HG02884 (cell line): ENCODE results near the gene UGT1A9.
A peak's percentile ranks its signal among the peaks of the same experiment; 100 is the strongest.
"Not testable (repeated sequence)": the region's sequence is repeated elsewhere in the genome, so short reads cannot be mapped to it uniquely, and the experiment has no call there.

Source experiments
- ATAC-seq: cut with Tn5 transposase; IDR thresholded peaks from one replicate; pipeline ENCODE4 v1.9.1; 2021; ENCODE audit warnings: mild to moderate bottlenecking, moderate library complexity; ENCODE audit not compliant: unreplicated experiment

Gene UGT1A9

DNA sequence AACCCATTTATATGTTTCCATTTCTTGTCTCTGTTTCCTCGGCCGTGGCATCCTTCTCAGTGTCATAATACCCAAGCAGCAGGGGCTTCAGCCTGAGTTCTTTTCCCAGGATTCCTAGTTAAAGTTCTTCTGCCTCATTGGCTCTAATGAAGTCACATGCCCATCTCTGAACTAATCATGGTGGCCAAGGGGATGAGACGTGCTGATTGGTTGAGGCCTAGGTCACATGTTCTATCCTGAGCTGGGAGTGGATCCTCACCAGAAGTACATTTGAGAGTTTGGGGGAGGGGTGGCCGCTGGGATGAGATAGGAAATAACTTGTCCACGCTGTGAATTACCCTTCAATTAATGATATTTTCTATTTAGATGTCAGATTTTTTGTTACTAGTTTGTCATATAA is 37.2 kb downstream of the UGT1A9 start:
- ATAC-seq = no peak

DNA sequence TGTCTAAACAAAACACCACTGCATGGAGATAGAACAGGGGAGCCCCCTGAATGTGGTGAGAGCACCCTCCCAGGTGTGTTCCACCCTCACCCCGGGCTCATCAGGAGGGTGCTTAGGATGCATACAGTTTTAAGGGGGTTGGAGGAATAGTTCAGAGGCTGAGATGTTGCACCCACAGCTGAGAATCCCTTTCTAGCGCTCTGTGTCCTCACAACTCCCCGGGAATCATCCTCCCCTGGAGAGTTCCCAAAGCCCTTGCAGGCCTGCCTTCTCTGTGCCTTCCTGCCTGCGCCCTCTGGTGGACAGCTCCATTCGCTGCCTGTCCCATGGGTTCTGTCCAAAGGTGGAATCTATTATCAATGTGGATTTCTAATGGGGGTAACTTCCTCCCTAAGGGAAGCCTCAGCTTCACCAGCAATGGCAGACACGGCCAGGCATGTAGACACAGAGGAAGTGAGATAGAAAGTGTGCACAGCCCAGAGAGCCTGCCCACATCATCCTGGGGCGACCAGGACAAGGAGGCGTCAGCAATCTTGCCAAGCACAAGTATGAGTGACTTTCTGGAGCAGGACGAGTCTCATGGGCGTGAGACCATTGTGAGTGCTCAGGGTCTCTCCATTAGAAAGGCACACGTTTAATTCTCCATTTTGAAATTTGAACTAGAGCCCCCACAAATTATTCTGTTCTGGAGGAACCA is 39.8 kb downstream of the UGT1A9 start:
- ATAC-seq = peak; percentile 50

DNA sequence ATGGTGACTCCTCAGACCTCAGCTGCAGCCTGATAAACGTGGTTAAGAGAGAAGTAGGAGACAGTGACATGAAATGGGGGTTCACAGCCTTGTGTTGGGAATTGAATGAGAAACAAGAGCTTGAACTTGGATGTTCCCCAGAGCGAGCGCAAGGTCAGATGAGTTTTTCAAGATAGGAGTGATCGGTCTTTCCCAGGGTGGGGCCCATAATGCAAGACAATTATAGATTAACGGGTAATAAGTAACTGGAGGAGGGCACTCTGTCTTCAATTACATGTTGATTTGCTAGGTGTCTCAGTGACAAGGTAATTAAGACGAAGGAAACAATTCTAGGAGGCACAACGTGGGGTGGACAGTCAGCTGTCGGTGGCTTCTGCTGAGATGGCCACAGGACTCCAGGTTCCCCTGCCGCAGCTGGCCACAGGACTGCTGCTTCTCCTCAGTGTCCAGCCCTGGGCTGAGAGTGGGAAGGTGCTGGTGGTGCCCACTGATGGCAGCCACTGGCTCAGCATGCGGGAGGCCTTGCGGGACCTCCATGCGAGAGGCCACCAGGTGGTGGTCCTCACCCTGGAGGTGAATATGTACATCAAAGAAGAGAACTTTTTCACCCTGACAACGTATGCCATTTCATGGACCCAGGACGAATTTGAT is 41.0 kb downstream of the UGT1A9 start, which contains the start of gene UGT1A5:
UGT1A5 (plus strand) TSS at position 297 of the 651 bp plus-strand sequence; CDS start at position 382, 85 bp downstream.
- ATAC-seq = no peak

DNA sequence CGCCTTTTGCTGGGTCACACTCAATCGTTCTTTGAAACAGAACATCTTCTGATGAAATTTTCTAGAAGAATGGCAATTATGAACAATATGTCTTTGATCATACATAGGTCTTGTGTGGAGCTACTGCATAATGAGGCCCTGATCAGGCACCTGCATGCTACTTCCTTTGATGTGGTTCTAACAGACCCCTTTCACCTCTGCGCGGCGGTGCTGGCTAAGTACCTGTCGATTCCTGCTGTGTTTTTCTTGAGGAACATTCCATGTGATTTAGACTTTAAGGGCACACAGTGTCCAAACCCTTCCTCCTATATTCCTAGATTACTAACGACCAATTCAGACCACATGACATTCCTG is 41.5 kb downstream of the UGT1A9 start:
- ATAC-seq = no peak

DNA sequence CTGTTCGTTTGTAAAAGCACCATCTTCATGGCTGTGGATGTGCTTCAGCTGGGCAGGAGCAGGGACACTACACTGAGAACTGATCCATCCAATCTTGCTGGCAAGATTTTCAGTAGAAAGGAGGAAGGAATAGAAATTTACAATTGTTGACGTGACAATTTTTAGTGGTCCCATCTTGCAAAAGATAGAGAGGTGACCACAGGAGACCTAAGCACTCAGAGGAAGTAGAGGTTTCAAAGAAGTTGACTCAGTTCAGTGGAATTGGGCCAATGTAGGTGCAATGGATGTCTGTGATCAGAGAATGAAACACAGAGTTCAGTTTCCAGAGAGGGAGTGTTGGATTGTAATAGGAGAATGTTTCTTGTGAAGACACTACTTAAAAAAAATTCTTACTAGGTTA is 42.4 kb downstream of the UGT1A9 start:
- ATAC-seq = no peak

DNA sequence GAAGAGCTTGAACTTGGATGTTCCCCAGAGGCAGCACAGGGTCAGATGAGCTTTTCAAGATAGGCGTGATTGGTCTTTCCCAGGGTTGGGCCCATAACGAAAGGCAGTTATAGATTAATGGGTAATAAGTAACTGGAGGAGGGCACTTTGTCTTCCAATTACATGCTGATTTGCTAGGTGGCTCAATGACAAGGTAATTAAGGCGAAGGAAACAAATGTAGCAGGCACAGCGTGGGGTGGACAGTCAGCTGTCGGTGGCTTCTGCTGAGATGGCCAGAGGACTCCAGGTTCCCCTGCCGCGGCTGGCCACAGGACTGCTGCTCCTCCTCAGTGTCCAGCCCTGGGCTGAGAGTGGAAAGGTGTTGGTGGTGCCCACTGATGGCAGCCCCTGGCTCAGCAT is 46.9 kb downstream of the UGT1A9 start, which contains the start of gene UGT1A4:
UGT1A4 (plus strand) TSS at position 185 of the 400 bp plus-strand sequence; CDS start at position 270, 85 bp downstream.
- ATAC-seq = no peak

DNA sequence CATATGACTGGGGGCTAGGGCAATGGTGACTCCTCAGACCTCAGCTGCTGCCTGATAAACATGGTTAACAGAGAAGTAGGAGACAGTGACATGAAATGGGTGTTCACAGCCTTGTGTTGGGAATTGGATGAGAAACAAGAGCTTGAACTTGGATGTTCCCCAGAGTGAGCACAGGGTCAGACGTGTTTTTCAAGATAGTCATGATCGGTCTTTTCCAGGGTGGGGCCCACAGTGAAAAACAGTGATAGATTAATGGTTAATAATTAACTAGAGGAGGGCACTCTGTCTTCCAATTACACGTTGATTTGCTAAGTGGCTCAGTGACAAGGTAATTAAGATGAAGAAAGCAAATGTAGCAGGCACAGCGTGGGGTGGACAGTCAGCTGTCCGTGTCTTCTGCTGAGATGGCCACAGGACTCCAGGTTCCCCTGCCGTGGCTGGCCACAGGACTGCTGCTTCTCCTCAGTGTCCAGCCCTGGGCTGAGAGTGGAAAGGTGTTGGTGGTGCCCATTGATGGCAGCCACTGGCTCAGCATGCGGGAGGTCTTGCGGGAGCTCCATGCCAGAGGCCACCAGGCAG is 57.1 kb downstream of the UGT1A9 start, which contains the start of gene UGT1A3:
UGT1A3 (plus strand) TSS at position 320 of the 579 bp plus-strand sequence; CDS start at position 405, 85 bp downstream.
- no peak for ATAC-seq

DNA sequence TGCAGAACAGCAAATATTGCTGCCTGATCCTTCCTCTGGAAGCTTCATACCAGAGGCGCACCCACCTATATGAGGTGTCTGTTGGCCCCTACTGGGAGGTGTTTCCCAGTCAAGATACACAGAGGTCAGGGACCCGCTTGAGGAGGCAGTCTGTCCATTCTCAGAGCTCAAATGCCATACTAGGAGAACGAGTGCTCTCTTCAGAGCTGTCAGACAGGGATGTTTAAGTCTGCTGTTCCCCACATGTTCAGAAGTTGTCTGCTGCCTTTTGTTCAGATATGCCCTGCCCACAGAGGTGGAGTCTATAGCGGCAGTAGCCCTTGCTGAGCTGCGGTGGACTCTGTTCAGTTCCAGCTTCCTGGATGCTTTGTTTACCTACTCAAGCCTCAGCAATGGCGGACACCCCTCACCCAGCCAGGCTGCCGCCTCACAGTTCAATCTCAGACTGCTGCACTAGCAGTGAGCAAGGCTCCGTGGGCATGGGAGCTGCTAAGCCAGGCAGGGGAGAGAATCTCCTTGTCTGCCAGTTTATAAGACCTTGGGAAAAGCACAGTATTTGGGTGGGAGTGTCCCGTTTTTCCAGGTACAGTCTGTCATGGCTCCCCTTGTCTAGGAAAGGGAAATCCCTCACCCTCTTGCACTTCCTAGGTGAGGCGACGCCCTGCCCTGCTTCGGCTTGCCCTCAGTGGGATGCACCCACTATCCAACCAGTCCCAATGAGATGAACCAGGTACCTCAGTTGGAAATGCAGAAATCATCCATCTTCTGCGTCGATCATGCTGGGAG is 65.4 kb downstream of the UGT1A9 start:
- ATAC-seq = not testable (repeated sequence)

DNA sequence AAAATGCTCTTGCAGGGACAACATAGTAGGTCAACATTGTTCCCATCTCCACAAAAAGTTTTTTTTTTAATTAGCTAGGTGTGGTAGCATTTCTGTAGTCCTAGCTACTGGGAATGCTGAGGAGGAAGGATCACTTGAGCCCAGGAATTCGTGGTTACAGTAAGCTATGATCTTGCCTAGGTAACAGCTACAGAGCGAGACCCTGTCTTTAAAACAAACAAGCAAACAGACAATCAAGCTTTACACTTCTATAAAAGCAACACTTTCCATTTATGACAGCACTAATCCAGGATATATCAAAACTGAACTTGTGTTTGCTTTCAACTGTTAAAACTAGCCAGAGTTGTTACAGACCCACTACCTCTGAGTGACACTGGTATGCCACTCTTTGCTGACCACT is 69.2 kb downstream of the UGT1A9 start:
- no peak for ATAC-seq

DNA sequence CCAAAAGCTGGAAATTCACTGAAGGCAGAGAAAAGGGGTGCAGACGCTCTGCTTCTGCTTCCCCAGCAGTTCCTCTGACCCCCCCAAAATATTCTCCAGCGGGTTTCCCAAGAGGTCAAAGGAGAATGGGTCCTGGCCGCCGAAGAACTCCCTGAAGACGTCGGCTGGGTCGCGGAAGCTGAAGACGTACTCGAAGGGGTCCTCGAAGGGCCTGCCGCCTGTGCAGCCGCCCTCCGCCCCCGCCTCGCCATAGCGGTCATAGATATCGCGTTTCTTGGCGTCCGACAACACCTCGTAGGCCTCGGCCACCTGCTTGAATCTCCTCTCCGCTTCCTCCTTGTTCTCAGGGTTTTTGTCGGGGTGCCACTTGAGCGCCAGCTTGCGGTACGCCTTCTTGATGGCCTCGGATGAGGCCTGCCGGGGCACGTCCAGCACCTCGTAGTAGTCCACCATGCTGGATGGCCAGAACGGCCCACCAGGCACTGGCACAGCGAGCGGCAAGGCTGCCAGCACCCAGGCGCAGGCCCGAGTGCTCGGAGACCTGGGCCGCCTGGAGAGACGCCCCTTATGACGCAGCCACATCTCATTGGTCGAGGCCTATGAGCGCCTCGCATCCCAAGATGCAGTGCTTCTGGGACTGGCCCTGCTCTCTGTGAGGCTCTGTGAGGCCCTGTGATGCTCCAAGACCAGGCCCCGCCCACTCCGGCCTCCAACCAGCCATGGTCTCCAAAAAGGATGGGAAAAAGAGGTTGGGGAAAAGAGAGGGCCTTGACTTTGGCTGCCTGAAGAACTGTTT is 72.0 kb downstream of the UGT1A9 start:
- ATAC-seq = no peak

DNA sequence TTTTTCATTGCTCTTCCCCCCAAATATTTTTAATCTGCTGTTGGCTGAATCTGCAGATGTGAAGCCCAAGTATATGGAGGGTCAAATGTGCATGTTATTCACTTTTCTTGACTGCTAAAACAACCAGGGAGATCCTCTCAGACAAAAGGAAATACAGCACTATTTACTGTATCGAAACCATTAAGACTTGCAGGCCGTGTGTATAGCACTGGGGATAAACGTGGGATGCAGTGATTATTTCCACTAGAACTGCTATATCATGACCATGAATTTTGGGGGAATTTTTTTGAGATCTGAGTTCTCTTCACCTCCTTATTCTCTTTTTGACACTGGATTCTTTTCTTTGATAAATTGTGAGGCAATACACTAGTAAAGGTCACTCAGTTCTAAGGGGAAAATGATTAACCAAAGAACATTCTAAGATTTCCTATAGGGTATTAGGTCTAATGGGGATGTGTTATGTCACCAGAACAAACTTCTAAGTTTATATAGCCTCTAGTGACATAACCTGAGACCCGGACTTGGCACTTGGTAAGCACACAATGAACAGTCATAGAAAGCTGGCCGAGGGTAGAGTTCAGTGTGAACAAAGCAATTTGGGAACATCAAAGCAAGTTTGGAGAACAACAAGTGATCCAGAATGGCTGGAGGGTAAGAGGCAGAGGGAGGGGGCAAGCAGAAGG is 73.5 kb downstream of the UGT1A9 start:
- ATAC-seq = no peak

DNA sequence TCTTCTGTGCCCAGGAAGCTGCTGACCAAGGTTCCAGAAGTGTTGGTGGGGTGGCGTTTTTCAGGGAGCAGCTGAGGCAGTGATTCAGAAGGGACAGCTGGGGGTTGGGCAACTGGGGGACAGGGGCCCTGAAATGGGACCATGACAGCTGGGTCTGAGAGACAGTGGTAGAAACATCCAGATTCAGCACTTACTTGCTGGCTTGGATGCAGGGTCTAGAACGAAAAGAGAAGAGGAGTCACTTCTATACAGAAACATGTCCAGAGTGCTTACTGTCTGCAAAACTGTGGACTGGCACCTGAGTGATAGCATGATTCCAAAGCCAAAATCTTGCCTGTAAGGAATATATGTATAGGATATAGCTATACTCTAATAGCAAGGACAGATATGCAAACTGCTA is 74.1 kb downstream of the UGT1A9 start:
- not testable (repeated sequence) for ATAC-seq

DNA sequence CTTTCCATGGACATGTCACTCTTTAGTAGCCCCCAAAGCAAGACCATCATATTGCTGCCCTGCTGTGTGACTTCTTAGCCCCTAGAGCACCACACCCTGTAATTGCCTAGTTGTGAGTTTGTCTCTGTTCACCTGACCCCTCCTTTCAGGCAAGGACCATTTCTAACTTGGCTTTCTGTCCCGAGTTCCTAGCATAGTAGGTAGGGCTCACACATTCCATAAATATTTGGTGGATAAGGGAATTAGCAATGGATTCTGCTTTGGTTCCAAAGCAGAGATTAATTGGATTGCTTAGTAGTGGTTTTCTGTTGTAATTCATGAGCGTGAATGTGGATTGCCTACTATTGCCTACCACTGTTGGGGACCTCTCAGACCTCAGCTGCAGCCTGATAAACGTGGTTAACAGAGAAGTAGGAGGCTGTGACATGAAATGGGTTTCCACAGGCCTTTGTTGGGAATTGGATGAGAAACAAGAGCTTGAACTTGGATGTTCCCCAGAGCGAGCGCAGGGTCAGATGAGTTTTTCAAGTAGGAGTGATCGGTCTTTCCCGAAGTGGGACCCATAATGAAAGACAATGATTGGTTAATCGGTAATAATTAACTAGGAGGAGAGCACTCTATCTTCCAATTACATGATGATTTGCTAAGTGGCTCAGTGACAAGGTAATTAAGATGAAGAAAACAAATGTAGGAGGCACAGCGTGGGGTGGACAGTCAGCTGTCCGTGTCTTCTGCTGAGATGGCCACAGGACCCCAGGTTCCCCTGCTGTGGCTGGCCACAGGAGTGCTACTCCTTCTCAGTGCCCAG is 75.0 kb downstream of the UGT1A9 start:
- ATAC-seq = no peak

DNA sequence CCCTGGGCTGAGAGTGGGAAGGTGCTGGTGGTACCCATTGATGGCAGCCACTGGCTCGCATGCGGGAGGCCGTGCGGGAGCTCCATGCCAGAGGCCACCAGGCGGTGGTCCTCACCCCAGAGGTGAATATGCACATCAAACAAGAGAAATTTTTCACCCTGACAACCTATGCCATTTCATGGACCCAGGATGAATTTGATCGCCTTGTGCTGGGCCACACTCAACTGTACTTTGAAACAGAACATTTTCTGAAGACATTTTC is 75.5 kb downstream of the UGT1A9 start:
- ATAC-seq = no peak

DNA sequence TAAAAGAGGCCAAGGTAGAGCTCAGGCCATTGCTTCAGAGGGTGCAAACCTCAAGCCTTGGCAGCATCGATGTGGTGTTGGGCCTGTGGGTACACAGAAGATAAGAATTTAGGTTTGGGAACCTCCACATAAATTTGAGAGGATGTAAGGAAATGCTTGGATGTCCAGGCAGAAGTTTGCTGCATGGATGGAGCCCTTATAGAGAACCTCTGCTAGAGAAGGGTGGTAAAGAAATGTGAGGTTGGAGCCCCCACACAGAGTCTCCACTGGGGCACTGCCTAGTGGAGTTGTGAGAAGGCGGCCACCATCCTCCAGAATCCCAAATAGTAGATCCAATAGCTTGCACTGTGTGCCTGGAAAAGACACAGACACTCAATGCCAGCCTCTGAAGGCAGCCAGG is 79.0 kb downstream of the UGT1A9 start:
- ATAC-seq = not testable (repeated sequence)

DNA sequence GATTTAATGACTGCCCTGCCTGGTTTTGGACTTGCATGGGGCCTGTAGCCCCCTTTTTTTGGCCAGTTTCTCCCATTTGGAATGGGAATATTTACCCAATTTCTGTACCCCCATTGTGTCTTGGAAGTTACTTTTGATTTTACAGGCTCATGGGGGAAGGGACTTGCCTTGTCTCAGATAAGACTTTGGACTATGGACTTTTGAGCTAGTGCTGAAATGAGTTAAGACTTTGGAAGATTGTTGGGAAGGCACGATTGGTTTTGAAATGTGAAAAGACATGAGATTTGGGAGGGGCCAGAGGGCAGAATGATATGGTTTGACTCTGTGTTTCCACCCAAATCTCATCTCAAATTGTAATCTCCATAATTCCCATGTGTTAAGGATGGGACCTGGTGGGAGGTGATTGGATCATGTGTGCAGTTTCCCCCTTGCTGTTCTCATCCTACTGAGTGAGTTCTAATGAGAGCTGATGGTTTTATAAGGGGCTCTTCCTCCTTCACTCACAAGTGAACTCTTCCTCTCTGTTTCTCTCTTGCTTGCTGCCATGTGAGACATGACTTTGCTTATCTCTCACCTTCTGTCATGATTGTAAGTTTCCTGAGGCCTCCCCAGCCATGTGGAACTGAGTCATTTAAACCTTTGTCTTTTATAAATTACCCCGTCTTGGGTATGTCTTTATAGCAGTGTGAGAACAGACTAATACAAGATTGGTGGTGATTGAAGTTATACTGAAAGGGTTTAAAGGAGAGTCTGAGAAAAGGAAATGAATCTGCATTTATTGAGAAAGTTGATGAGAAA is 79.7 kb downstream of the UGT1A9 start:
- ATAC-seq = not testable (repeated sequence)

DNA sequence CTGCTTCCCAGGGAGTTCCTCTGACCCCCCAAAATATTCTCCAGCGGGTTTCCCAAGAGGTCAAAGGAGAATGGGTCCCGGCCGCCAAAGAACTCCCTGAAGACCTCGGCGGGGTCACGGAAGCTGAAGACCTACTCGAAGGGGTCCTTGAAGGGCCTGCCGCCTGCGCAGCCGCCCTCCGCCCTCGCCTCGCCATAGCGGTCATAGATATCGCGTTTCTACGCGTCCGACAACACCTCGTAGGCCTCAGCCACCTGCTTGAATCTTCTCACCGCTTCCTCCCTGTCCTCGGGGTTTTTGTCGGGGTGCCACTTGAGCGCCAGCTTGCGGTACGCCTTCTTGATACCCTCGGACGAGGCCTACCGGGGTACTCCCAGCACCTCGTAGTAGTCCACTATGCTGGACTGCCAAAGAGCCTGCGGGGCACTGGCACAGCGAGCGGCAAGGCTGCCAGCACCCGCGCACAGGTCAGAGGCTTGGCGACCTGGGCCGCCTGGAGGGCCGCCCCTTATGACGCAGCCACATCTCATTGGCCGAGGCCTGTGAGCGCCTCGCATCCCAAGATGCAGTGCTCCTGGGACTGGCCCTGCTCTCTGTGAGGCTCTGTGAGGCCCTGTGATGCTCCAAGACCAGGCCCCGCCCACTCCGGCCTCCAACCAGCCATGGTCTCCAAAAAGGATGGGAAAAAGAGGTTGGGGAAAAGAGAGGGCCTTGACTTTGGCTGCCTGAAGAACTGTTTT is 83.3 kb downstream of the UGT1A9 start:
- ATAC-seq = no peak
